Esophagus (tissue), 2 donors: Measurements from ENCODE around the gene SORBS1. TPM values are rescaled to one million over a fixed set of nuclear protein-coding genes. Genes with fewer than 3 reads are reported as not detected.

ENCODE experiments used
- H3K27ac ChIP-seq, 2 donors: one replicate each; pipeline ENCODE4 v1.5.1; 2013; ENCODE audit warnings: low read depth in 2 of 2, mild to moderate bottlenecking in 2 of 2, inconsistent platforms in 1 of 2, low read length in 1 of 2, moderate library complexity in 1 of 2
- H3K27me3 ChIP-seq, 2 donors: one replicate each; pipeline ENCODE4 v1.6.1; 2013; ENCODE audit warnings: low read length in 2 of 2, control low read depth in 1 of 2, mild to moderate bottlenecking in 1 of 2; ENCODE audit not compliant: insufficient read depth in 2 of 2, control insufficient read depth in 1 of 2
- H3K36me3 ChIP-seq, 2 donors: one replicate each; pipeline ENCODE4 v1.6.1; 2013; ENCODE audit warnings: low read length in 1 of 2; ENCODE audit not compliant: control insufficient read depth in 2 of 2, insufficient read depth in 2 of 2
- H3K4me1 ChIP-seq, 2 donors: one replicate each; pipeline ENCODE4 v1.6.1; 2013; ENCODE audit warnings: low read length in 1 of 2; ENCODE audit not compliant: control insufficient read depth in 2 of 2, insufficient read depth in 2 of 2
- H3K4me3 ChIP-seq, 2 donors: one replicate each; pipeline ENCODE4 v1.5.1; 2013; ENCODE audit warnings: low read length in 2 of 2, mild to moderate bottlenecking in 2 of 2, low read depth in 1 of 2, moderate library complexity in 1 of 2
- H3K9me3 ChIP-seq, 2 donors: one replicate each; pipeline ENCODE4 v1.6.1; 2013; ENCODE audit warnings: mild to moderate bottlenecking in 2 of 2, low read depth in 1 of 2, low read length in 1 of 2, moderate library complexity in 1 of 2; ENCODE audit not compliant: control insufficient read depth in 2 of 2, insufficient read depth in 1 of 2
- whole genome bisulfite sequencing, 2 donors: extraction: QIAGEN DNeasy Blood & Tissue Kit; methylation state at CpG; one replicate each; pipeline ENCODE4 v1.1.7; 2013; 5-methylcytosine and 5-hydroxymethylcytosine counted together
- polyA plus RNA-seq, 2 donors: library from polyadenylated mRNA; stranded (reverse); fragments of 200-250 nt; gene quantifications; one replicate each; pipeline ENCODE4 v1.2.3, GENCODE V29; 2013
- donor health status: healthy with polysubstance abuse.
- donor health status: Bipolar disorder and iron deficiency.

The SORBS1 gene
- polyA plus RNA-seq, 2 donors = 32.7 to 66.3 TPM

DNA sequence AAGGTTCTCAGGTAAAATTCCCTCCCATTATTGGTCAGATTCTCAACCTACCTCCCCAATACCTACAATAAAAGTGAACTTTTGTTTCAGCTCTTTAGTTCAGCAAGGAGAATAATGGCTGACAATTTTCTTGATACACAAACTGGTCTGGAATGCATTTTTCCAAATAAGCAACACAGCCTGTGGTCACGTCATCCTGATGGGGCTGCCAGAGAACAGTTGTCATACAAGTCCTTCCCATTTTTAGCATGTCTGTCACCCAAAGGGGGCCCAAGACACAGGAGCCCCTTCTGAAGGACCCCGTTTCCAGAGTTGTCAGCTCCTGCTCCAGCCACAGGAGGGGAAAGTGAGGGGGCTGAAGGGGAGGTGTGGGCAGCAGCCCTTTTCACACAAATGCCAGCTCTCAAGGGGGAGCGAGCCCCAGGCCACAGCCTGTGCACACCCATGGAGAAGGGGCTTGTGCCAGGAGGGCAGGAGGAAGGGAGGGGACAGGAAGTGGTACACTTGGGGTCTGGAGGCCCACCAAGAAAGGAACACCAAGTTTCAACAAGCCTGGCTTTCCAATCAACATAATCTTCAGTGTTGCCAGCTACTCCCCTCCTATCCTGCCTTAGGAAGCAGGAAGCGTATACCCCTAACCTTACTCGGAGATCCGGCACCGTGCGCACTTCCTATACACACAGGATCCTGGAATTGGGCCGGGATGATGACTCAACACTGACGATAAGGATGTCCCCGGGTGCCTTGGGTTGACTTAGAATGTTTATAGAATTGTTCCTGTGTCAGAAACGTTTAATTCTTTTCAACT is 227.0 kb downstream of the SORBS1 start:
- no peaks in the 10 kb centered on the region for H3K9me3 ChIP-seq
- peaks cover 0 to 14% of the 10 kb centered on the region in 2 donors for H3K36me3 ChIP-seq
- H3K4me1 ChIP-seq = peaks cover 0 to 10% of the 10 kb centered on the region in 2 donors
- H3K27ac ChIP-seq = peak overlapping the region; percentile 69 to 91
- no peak overlapping the region for H3K4me3 ChIP-seq
- 52 to 56% methylated on average over 12 of the region's 12 CpGs for WGBS, 2 donors
- H3K27me3 ChIP-seq = no peaks in the 10 kb centered on the region

DNA sequence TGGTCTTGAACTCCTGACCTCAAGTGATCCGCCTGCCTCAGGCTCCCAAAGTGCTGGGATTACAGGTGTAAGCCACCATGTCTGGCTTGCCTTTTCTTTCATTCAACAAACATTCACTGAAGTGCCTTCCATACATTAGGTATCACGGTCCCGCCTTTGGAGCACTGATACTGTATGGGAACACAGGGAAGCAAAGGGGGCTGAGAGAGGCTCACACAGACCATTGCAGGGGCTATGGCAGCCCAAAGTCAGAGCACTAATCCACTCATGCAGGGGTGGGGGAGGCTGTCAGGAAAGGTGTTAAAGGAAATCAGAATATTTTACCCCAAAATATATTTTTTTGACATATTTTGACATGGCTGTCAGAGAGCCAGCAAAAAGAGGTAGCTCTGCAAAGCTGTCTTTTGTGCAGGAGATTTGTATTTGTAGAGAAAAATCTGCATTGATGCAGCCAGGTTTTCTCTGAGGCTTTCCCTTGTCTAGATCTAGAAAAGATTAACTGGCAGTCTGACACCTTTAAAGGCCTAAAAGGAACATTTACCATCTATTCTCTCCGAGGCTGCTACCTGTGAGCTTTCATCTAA is 228.4 kb downstream of the SORBS1 start:
- Histone ChIP-seq H3K4me3 (no peak overlapping the region), H3K36me3 (peaks cover 0 to 8% of the 10 kb centered on the region in 2 donors), H3K4me1 (peaks cover 0 to 7% of the 10 kb centered on the region in 2 donors), H3K27ac (no peak overlapping the region), H3K9me3 (no peaks in the 10 kb centered on the region), H3K27me3 (no peaks in the 10 kb centered on the region)
- 90 to 94% methylated on average over 4 of the region's 4 CpGs for WGBS, 2 donors

DNA sequence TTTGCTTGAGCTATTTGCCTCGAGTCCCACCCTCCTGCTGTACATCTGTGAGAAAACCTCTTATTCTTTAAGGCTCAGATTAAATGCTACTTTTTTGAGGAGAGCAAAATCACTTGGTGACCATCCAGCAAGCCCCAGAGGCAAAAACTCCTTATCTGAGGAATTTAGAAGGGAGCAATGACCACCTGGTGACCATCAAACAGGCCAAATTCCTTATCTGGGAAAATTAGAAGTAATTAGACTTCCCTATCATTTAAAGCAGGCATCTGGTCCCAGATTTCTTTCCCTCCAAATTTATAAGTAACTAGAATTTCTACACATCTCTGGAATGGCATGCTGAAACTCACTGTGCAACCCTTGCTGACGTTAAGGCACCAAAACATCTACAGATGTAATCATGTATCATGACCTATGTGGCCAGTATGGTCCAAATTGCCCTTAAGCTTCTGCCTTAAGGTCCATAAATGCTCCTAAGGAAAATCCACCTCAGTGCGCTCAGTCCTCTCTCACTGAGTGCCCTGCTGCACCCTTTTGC is 229.5 kb downstream of the SORBS1 start:
- peaks cover 0 to 7% of the 10 kb centered on the region in 2 donors for H3K36me3 ChIP-seq
- H3K27ac ChIP-seq = no peak overlapping the region

DNA sequence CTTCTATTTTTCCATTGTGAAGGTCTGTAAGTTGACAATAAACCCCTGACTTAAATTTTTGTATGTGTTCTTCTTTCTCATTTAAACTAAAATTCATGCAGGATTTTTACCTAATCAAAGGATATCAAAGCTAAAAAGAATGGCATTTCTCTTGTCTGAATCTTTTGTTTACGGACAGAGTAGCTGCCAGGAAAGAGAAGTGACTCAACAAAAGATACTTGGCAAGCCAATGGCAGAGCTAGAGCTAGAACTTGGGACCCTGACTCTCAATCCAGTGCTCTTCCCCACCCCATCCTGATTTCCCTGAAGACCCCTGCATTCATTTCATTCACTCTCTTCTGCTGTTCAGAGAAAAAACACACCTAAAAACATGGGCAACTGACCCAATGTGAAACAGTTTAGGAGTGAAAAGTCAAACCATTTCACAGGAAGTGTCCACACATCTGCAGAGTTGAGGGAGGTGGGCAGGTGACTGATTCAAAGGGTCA is 230.2 kb downstream of the SORBS1 start:
- Histone ChIP-seq H3K27ac (no peak overlapping the region), H3K9me3 (no peaks in the 10 kb centered on the region), H3K4me1 (peaks cover 0 to 6% of the 10 kb centered on the region in 2 donors), H3K36me3 (peaks cover 0 to under 1% of the 10 kb centered on the region in 2 donors), H3K27me3 (no peaks in the 10 kb centered on the region), H3K4me3 (no peak overlapping the region)
- 68 to 81% methylated on average over 1 of the region's 1 CpG for WGBS, 2 donors

More for the DNA sequence above, 229.5 kb downstream of the SORBS1 start:
- 88% methylated on average over 3 of the region's 3 CpGs for WGBS, 2 donors
- peaks cover 0 to 10% of the 10 kb centered on the region in 2 donors for H3K4me1 ChIP-seq
- H3K4me3 ChIP-seq = no peak overlapping the region
- no peaks in the 10 kb centered on the region for H3K9me3 ChIP-seq
- no peaks in the 10 kb centered on the region for H3K27me3 ChIP-seq

DNA sequence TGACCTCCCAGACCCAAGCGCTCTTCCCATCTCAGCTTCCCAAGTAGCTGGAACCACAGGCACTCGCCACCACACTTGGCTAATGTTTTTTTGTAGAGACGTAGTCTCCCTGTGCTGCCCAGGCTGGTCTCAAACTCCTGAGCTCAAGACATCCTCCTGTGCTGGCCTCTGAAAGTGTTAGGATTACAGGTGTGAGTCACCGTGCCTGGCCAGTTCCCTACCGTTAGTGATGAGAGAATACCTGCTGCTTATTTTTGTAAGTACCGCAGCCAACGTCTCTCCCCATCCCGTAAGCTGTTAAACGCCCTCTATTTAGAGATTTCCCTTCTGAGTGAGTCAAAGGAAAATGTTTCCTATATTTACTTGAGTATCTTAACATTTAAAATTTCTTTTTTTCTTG is 231.9 kb downstream of the SORBS1 start:
- no peaks in the 10 kb centered on the region for H3K9me3 ChIP-seq
- 67 to 70% methylated on average over 9 of the region's 9 CpGs for WGBS, 2 donors
- peaks cover 0 to 2% of the 10 kb centered on the region in 2 donors for H3K4me1 ChIP-seq
- no peaks in the 10 kb centered on the region for H3K27me3 ChIP-seq
- H3K4me3 ChIP-seq = no peak overlapping the region
- H3K27ac ChIP-seq = no peak overlapping the region
- H3K36me3 ChIP-seq = no peaks in the 10 kb centered on the region

DNA sequence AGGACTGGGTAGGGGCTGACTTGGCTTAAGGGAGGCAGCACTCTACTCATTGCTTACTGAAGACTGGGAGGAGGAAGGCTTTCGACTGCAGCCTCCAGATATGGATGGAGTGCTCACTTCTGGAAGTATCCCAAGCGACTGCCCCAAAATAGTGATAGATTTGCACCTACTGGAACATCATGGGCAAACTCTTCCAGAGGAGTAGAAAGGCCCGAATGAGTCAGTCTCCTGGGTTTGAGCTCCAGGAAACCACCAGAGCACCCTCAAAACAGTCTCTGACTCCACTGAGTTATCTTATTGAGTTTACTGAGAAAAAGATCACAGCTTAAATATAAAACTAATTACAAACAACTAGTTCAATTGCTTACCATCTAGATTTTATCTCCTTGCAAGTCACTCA is 233.2 kb downstream of the SORBS1 start:
- Histone ChIP-seq H3K36me3 (no peaks in the 10 kb centered on the region), H3K27ac (no peak overlapping the region), H3K27me3 (no peaks in the 10 kb centered on the region), H3K9me3 (no peaks in the 10 kb centered on the region), H3K4me1 (peaks cover 0 to 2% of the 10 kb centered on the region in 2 donors), H3K4me3 (no peak overlapping the region)
- 74 to 78% methylated on average over 3 of the region's 3 CpGs for WGBS, 2 donors

DNA sequence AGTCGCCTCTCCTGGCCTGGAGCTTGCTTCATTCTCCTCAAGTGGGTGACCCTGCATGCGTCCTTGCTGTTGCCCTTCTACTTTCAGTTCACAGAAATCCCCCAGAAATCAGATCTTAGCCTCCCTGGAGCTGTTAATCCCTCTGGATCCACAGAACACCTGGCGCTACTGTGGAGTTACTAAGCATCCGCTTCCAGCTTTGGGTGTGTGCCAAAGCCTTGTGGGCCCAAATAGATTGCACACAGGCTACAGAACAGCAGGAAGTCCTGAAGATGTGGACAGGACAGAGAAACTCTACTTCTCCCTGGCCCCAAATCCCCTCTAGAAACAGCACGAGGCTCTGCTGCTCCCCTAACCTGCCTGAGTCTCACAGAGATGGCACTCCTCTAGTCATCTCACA is 233.8 kb downstream of the SORBS1 start:
- Histone ChIP-seq H3K9me3 (no peaks in the 10 kb centered on the region), H3K4me3 (no peak overlapping the region), H3K4me1 (peaks cover 0 to 2% of the 10 kb centered on the region in 2 donors), H3K36me3 (no peaks in the 10 kb centered on the region), H3K27ac (peak overlapping the region in 1 of 2 donors; percentile 45), H3K27me3 (no peaks in the 10 kb centered on the region)
- WGBS, 2 donors = 29 to 38% methylated on average over 5 of the region's 5 CpGs

DNA sequence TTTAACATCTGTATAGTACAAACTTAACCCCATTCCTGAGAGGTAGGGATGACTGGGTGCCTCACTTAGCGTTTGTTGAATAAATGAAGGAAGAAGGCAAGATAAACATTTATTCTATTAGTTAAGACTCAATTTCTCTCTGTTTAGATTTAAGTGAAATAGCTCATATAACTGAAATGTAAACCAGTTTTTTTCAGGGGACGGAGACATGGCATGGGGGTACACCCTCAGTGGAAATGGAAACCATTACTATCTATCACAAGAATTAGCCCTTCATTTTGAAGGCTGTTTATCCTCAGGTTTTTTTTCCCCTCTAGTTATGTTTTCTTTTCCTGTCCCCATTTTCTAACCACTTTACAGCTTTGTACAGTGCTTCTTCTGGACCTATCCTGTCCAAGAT is 234.8 kb downstream of the SORBS1 start:
- 81 to 84% methylated on average over 2 of the region's 2 CpGs for WGBS, 2 donors
- no peaks in the 10 kb centered on the region for H3K36me3 ChIP-seq
- no peak overlapping the region for H3K27ac ChIP-seq
- H3K4me3 ChIP-seq = no peak overlapping the region
- no peaks in the 10 kb centered on the region for H3K9me3 ChIP-seq
- peaks cover 0 to 2% of the 10 kb centered on the region in 2 donors for H3K4me1 ChIP-seq
- no peaks in the 10 kb centered on the region for H3K27me3 ChIP-seq

DNA sequence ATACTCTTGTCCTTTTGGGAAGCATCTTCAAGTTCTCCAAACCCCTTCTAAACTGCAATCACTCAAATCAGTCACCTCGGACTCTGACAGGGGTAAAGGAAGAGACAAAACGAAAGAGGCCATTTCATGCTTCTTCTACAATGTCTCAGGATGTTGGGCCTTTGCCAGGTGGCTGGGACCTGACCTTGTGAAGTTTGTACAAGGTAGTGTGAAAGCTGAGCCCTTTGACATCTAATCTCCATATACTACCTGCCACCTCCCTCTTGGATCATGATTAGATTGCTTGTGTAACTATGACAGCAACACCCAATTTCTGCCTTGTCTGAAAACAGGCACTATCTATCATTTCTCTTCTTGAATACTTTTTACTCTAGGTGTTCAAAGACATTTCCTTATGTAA is 235.3 kb downstream of the SORBS1 start:
- Histone ChIP-seq H3K9me3 (no peaks in the 10 kb centered on the region), H3K36me3 (no peaks in the 10 kb centered on the region), H3K4me3 (no peak overlapping the region), H3K27ac (no peak overlapping the region), H3K27me3 (no peaks in the 10 kb centered on the region), H3K4me1 (peaks cover 0 to 2% of the 10 kb centered on the region in 2 donors)
- WGBS, 2 donors = 72 to 73% methylated on average over 2 of the region's 2 CpGs
